Fibroblast of mammary gland (primary cell): Measurements from ENCODE around the gene PCDHGA4.
"Not testable (repeated sequence)": the region's sequence is repeated elsewhere in the genome, so short reads cannot be mapped to it uniquely, and the experiment has no call there.

Source experiments
- DNase-seq: peaks from one replicate; pipeline ENCODE4 v3.0.0-alpha.2; 2010; ENCODE audit warnings: low read depth
- H3K4me3 ChIP-seq: 2 replicates; pipeline ENCODE4 v1.5.1; 2011; ENCODE audit warnings: low read depth, mild to moderate bottlenecking, low read length, moderate library complexity; ENCODE audit not compliant: control insufficient read depth
- TF ChIP-seq, protein P1 (sequence below): conservative IDR thresholded peaks from 2 replicates; pipeline ENCODE4 v1.5.1; 2011; ENCODE audit warnings: low read depth, low read length, inconsistent platforms; ENCODE audit not compliant: control insufficient read depth, insufficient read depth

PCDHGA4 gene

GRCh38 chr5:141342773-141343172, 12.0 kb upstream of the PCDHGA4 start:
- TF ChIP-seq, protein P1, sequence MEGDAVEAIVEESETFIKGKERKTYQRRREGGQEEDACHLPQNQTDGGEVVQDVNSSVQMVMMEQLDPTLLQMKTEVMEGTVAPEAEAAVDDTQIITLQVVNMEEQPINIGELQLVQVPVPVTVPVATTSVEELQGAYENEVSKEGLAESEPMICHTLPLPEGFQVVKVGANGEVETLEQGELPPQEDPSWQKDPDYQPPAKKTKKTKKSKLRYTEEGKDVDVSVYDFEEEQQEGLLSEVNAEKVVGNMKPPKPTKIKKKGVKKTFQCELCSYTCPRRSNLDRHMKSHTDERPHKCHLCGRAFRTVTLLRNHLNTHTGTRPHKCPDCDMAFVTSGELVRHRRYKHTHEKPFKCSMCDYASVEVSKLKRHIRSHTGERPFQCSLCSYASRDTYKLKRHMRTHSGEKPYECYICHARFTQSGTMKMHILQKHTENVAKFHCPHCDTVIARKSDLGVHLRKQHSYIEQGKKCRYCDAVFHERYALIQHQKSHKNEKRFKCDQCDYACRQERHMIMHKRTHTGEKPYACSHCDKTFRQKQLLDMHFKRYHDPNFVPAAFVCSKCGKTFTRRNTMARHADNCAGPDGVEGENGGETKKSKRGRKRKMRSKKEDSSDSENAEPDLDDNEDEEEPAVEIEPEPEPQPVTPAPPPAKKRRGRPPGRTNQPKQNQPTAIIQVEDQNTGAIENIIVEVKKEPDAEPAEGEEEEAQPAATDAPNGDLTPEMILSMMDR: no peak
- DNase-seq: no peak
- H3K4me3 ChIP-seq: no peak overlapping the region

- DNase-seq: peak; percentile 75
- TF ChIP-seq, protein P1: peak; percentile 60
- peak within 1 kb of the TSS; percentile 14 for H3K4me3 ChIP-seq
Observed at GRCh38 chr5:141343242-141343952, 11.4 kb upstream of the PCDHGA4 start, which contains the start of gene PCDHGA3. PCDHGA3 (plus strand) TSS chr5:141343829; CDS start chr5:141344034, 205 bp downstream.

DNA sequence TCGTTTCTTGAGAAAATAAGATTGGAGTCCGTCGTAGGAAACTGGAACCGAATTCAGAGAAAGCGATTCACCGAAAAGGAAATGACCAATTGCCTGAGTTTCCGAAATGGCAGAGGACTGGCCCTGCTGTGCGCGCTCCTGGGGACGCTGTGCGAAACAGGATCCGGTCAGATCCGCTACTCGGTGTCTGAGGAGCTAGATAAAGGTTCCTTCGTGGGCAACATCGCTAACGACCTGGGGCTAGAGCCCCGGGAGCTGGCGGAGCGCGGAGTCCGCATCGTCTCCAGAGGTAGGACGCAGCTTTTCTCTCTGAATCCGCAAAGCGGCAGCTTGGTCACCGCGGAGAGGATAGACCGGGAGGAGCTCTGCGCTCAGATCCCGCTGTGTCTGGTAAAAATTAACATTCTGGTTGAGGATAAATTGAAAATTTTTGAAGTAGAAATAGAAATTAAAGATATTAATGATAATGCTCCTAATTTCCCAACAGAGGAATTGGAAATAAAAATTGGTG, 10.8 kb upstream of the PCDHGA4 start:
- H3K4me3 ChIP-seq: peak overlapping the region; percentile 14
- DNase-seq: no peak
- TF ChIP-seq, protein P1: no peak

DNA sequence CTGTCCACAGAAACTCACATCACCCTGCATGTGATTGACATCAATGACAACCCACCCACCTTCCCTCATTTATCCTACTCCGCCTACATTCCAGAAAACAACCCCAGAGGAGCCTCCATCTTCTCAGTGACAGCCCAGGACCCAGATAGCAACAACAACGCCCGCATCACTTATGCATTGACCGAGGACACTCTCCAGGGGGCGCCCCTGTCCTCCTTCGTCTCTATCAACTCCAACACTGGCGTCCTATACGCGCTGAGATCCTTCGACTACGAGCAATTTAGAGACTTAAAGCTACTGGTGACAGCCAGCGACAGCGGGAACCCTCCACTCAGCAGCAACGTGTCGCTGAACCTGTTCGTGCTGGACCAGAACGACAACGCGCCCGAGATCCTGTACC, 9.5 kb upstream of the PCDHGA4 start:
- no peak for DNase-seq
- TF ChIP-seq, protein P1: no peak
- no peak overlapping the region for H3K4me3 ChIP-seq

DNA sequence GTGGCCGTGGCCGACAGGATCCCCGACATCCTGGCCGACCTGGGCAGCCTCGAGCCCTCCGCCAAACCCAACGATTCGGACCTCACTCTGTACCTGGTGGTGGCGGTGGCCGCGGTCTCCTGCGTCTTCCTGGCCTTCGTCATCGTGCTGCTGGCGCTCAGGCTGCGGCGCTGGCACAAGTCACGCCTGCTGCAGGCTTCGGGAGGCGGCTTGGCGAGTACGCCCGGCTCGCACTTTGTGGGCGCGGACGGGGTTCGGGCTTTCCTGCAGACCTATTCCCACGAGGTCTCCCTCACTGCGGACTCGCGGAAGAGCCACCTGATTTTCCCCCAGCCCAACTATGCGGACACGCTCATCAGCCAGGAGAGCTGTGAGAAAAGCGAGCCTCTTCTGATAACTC, 8.8 kb upstream of the PCDHGA4 start:
- not testable (repeated sequence) for DNase-seq, H3K4me3 ChIP-seq

GRCh38 chr5:141349917-141350619, 4.8 kb upstream of the PCDHGA4 start, which contains the start of gene PCDHGB1:
PCDHGB1 (plus strand) TSS chr5:141350099; CDS start chr5:141350261, 162 bp downstream.
- peak within 1 kb of the TSS; percentile 25 for H3K4me3 ChIP-seq
- DNase-seq: peak; percentile 60
- TF ChIP-seq, protein P1: peak; percentile 57

DNA sequence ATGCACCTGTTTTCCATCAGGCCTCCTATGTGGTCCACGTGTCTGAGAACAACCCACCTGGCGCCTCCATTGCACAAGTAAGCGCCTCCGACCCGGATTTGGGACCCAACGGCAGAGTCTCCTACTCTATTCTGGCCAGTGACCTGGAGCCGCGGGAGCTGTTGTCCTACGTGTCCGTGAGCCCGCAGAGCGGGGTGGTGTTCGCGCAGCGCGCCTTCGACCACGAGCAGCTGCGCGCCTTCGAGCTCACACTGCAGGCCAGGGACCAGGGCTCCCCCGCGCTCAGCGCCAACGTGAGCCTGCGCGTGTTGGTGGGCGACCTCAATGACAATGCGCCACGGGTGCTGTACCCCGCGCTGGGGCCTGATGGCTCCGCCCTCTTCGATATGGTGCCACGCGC, 3.2 kb upstream of the PCDHGA4 start:
- H3K4me3 ChIP-seq: no peak overlapping the region
- TF ChIP-seq, protein P1: no peak
- DNase-seq: no peak
